DOHH2 (cell line): ENCODE measurements around the gene PRM3.

Experiments used
- EZH2phosphoT487 ChIP-seq: fragments of 200-600 bp; sonication (generic); IDR thresholded peaks from 2 replicates; pipeline ENCODE4 v1.6.1; 2017; ENCODE audit warnings: borderline replicate concordance, mild to moderate bottlenecking, antibody characterized with exemption, low read length, moderate library complexity, mixed read lengths
- TF ChIP-seq, protein P1 (sequence below): fragments of 200-600 bp; sonication (generic); IDR thresholded peaks from one replicate; pipeline ENCODE4 v1.5.1; 2014; ENCODE audit warnings: antibody characterized with exemption, mild to moderate bottlenecking, low read depth, low read length; ENCODE audit not compliant: poor library complexity, severe bottlenecking

DNA sequence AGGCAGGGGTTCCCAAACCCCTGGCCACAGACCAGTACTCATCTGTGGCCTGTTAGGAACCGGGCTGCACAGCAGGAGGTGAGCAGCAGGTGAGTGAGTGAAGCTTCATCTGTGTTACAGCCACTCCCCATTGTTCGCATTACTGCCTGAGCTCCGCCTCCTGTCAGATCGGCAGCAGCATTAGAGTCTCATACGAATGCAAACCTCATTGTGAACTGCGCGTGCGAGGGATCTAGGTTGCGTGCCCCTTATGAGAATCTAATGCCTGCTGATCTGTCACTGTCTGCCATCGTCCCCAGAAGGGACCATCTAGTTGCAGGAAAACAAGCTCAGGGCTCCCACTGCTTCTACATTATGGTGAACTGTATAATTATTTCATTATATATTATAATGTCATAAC is 46.7 kb upstream of the PRM3 start:
- TF ChIP-seq, protein P1, sequence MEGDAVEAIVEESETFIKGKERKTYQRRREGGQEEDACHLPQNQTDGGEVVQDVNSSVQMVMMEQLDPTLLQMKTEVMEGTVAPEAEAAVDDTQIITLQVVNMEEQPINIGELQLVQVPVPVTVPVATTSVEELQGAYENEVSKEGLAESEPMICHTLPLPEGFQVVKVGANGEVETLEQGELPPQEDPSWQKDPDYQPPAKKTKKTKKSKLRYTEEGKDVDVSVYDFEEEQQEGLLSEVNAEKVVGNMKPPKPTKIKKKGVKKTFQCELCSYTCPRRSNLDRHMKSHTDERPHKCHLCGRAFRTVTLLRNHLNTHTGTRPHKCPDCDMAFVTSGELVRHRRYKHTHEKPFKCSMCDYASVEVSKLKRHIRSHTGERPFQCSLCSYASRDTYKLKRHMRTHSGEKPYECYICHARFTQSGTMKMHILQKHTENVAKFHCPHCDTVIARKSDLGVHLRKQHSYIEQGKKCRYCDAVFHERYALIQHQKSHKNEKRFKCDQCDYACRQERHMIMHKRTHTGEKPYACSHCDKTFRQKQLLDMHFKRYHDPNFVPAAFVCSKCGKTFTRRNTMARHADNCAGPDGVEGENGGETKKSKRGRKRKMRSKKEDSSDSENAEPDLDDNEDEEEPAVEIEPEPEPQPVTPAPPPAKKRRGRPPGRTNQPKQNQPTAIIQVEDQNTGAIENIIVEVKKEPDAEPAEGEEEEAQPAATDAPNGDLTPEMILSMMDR, result no peak
- no peak for TF ChIP-seq EZH2phosphoT487
